Lower leg skin (tissue), 3 donors: ENCODE measurements around the gene CD99L2.

Experiments used
- CTCF ChIP-seq, 3 donors: fragments of 450-650 bp; IDR thresholded peaks; one replicate each; pipeline ENCODE4 v1.5.1; 2016; ENCODE audit warnings: antibody characterized with exemption in 3 of 3, mild to moderate bottlenecking in 3 of 3, moderate library complexity in 2 of 3
- POLR2A ChIP-seq, 2 donors: fragments of 450-650 bp; IDR thresholded peaks; one replicate each; pipeline ENCODE4 v1.6.1; 2016 to 2017; ENCODE audit warnings: antibody characterized with exemption in 2 of 2, mild to moderate bottlenecking in 1 of 2, moderate library complexity in 1 of 2

GRCh38 chrX:150936556-150936955 lies 38.1 kb upstream of the CD99L2 start:
- TF ChIP-seq POLR2A (IDR thresholded peaks at IDR 0.05) = no peak
- no peak for TF ChIP-seq CTCF (IDR thresholded peaks at IDR 0.05)
